HG02623 (cell line): ENCODE results near the gene C19orf81.

Experiments used
- ATAC-seq: cut with Tn5 transposase; IDR thresholded peaks from one replicate; pipeline ENCODE4 v1.9.1; 2021; ENCODE audit warnings: moderate library complexity; ENCODE audit not compliant: unreplicated experiment

The C19orf81 gene

DNA sequence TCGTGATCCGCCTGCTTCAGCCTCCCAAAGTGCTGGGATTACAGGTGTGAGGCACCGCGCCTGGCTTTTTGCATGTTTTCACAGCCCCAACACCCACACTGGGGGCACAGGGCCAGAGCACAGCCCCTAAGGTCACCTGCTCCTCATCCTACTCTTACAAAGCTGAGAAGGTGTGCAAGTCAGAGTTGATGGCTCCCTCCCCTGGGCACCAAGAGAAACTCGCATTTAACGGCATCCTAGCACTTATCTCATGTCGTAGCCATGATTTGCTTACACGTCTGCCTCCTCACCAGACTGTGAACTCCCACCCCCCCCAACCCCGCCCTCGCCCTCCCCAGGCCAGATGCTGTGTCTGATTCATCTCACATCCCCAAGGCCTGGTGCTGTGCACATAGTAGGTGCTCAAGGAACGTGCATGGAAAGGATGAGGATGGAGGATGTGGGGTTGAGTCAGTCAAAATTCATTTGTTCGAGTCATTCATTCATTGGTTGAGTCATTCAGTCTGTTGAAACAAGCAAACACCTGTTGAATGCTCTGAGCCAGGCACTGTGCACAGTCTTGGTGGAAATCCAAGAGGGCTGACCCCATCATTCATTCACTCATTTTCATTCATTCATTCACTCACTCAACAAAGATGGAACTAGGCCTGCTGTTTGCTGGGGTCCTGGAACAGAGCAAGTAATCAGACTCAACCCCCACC lies 59.1 kb downstream of the C19orf81 start:
- no peak for ATAC-seq
